GM23338 (cell line): ENCODE data around the gene MRPL57.
"Not testable (repeated sequence)": the region's sequence is repeated elsewhere in the genome, so short reads cannot be mapped to it uniquely, and the experiment has no call there.

Source experiments
- CREB1 ChIP-seq: fragments of 250-450 bp; sonication (Bioruptor Pico); IDR thresholded peaks from 2 replicates; pipeline ENCODE4 v1.5.0; 2020; ENCODE audit warnings: low read depth, mild to moderate bottlenecking, moderate library complexity
- EZH2 ChIP-seq: fragments of 200-600 bp; sonication (generic); IDR thresholded peaks from one replicate; pipeline ENCODE4 v1.8.0; 2017; ENCODE audit warnings: antibody characterized with exemption, mild to moderate bottlenecking, low read depth; ENCODE audit not compliant: unreplicated experiment
- EZH2phosphoT487 ChIP-seq: fragments of 200-600 bp; sonication (generic); IDR thresholded peaks from one replicate; pipeline ENCODE4 v1.8.1; 2018; ENCODE audit warnings: antibody characterized with exemption; ENCODE audit not compliant: unreplicated experiment
- JUNB ChIP-seq: IDR thresholded peaks from one replicate; pipeline ENCODE4 v1.6.1; 2016; ENCODE audit warnings: antibody characterized with exemption; ENCODE audit not compliant: unreplicated experiment
- NANOG ChIP-seq: IDR thresholded peaks from 2 replicates; pipeline ENCODE4 v1.6.1; 2016; ENCODE audit warnings: antibody characterized with exemption, borderline replicate concordance
- POLR2AphosphoS5 ChIP-seq: IDR thresholded peaks from 2 replicates; pipeline ENCODE4 v1.6.1; 2016; ENCODE audit warnings: antibody characterized with exemption, low read depth
- STAT1 ChIP-seq: IDR thresholded peaks from one replicate; pipeline ENCODE4 v1.6.1; 2016; ENCODE audit warnings: antibody characterized with exemption; ENCODE audit not compliant: unreplicated experiment
- ZNF114 ChIP-seq: fragments of 250-450 bp; sonication (Bioruptor Pico); IDR thresholded peaks from 2 replicates; pipeline ENCODE4 v1.5.0; 2020; ENCODE audit warnings: mild to moderate bottlenecking, moderate library complexity
- ZNF331 ChIP-seq: fragments of 250-450 bp; sonication (Bioruptor Pico); IDR thresholded peaks from 2 replicates; pipeline ENCODE4 v1.5.0; 2020; ENCODE audit warnings: low read depth, mild to moderate bottlenecking, moderate library complexity
- TF ChIP-seq, protein P1 (sequence below), 2 experiments: fragments of 200-600 bp in 1 of 2; sonication (generic) in 1 of 2; conservative IDR thresholded peaks; 2 replicates each; pipeline versions ENCODE4 v1.5.1 to v1.6.1; 2016 to 2017; ENCODE audit warnings: antibody characterized with exemption in 2 of 2, low read depth in 2 of 2, mild to moderate bottlenecking in 2 of 2, moderate library complexity in 1 of 2
- TF ChIP-seq, protein P2 (sequence below): fragments of 250-450 bp; sonication (Bioruptor Pico); IDR thresholded peaks from 2 replicates; pipeline ENCODE4 v1.5.0; 2020; ENCODE audit warnings: mild to moderate bottlenecking, moderate library complexity
- TF ChIP-seq, protein P3 (sequence below): IDR thresholded peaks from 2 replicates; pipeline ENCODE4 v1.6.1; 2016; ENCODE audit warnings: antibody characterized with exemption
- TF ChIP-seq, protein P4 (sequence below): IDR thresholded peaks from one replicate; pipeline ENCODE4 v1.6.1; 2018; ENCODE audit warnings: antibody characterized with exemption; ENCODE audit not compliant: unreplicated experiment

DNA sequence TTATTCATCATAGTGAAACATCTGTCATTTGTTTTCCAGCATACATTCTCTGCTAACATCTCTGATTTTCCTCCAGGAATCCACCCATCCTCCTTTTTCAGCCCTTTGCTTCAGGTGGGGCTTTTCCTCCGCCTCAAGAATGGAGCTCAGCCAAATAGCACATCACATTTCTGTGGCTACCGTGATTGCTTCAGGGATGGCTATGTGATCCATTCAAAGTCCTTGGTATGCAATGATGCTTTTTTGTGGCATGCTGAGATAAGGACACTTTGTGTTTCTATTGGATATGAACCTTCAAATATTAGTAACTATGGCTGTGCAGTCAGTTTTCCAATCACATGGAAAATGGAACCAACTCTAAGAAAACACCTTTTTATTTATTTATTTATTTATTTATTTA lies 18.3 kb downstream of the MRPL57 start:
- TF ChIP-seq, protein P1, sequence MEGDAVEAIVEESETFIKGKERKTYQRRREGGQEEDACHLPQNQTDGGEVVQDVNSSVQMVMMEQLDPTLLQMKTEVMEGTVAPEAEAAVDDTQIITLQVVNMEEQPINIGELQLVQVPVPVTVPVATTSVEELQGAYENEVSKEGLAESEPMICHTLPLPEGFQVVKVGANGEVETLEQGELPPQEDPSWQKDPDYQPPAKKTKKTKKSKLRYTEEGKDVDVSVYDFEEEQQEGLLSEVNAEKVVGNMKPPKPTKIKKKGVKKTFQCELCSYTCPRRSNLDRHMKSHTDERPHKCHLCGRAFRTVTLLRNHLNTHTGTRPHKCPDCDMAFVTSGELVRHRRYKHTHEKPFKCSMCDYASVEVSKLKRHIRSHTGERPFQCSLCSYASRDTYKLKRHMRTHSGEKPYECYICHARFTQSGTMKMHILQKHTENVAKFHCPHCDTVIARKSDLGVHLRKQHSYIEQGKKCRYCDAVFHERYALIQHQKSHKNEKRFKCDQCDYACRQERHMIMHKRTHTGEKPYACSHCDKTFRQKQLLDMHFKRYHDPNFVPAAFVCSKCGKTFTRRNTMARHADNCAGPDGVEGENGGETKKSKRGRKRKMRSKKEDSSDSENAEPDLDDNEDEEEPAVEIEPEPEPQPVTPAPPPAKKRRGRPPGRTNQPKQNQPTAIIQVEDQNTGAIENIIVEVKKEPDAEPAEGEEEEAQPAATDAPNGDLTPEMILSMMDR (conservative IDR thresholded peaks at IDR 0.05; ENCODE audit: low read depth in 2 of 2): not testable (repeated sequence)
- not testable (repeated sequence) for TF ChIP-seq CREB1, EZH2phosphoT487, ZNF331, JUNB, POLR2AphosphoS5, EZH2, NANOG, ZNF114, STAT1
- TF ChIP-seq, protein P2, sequence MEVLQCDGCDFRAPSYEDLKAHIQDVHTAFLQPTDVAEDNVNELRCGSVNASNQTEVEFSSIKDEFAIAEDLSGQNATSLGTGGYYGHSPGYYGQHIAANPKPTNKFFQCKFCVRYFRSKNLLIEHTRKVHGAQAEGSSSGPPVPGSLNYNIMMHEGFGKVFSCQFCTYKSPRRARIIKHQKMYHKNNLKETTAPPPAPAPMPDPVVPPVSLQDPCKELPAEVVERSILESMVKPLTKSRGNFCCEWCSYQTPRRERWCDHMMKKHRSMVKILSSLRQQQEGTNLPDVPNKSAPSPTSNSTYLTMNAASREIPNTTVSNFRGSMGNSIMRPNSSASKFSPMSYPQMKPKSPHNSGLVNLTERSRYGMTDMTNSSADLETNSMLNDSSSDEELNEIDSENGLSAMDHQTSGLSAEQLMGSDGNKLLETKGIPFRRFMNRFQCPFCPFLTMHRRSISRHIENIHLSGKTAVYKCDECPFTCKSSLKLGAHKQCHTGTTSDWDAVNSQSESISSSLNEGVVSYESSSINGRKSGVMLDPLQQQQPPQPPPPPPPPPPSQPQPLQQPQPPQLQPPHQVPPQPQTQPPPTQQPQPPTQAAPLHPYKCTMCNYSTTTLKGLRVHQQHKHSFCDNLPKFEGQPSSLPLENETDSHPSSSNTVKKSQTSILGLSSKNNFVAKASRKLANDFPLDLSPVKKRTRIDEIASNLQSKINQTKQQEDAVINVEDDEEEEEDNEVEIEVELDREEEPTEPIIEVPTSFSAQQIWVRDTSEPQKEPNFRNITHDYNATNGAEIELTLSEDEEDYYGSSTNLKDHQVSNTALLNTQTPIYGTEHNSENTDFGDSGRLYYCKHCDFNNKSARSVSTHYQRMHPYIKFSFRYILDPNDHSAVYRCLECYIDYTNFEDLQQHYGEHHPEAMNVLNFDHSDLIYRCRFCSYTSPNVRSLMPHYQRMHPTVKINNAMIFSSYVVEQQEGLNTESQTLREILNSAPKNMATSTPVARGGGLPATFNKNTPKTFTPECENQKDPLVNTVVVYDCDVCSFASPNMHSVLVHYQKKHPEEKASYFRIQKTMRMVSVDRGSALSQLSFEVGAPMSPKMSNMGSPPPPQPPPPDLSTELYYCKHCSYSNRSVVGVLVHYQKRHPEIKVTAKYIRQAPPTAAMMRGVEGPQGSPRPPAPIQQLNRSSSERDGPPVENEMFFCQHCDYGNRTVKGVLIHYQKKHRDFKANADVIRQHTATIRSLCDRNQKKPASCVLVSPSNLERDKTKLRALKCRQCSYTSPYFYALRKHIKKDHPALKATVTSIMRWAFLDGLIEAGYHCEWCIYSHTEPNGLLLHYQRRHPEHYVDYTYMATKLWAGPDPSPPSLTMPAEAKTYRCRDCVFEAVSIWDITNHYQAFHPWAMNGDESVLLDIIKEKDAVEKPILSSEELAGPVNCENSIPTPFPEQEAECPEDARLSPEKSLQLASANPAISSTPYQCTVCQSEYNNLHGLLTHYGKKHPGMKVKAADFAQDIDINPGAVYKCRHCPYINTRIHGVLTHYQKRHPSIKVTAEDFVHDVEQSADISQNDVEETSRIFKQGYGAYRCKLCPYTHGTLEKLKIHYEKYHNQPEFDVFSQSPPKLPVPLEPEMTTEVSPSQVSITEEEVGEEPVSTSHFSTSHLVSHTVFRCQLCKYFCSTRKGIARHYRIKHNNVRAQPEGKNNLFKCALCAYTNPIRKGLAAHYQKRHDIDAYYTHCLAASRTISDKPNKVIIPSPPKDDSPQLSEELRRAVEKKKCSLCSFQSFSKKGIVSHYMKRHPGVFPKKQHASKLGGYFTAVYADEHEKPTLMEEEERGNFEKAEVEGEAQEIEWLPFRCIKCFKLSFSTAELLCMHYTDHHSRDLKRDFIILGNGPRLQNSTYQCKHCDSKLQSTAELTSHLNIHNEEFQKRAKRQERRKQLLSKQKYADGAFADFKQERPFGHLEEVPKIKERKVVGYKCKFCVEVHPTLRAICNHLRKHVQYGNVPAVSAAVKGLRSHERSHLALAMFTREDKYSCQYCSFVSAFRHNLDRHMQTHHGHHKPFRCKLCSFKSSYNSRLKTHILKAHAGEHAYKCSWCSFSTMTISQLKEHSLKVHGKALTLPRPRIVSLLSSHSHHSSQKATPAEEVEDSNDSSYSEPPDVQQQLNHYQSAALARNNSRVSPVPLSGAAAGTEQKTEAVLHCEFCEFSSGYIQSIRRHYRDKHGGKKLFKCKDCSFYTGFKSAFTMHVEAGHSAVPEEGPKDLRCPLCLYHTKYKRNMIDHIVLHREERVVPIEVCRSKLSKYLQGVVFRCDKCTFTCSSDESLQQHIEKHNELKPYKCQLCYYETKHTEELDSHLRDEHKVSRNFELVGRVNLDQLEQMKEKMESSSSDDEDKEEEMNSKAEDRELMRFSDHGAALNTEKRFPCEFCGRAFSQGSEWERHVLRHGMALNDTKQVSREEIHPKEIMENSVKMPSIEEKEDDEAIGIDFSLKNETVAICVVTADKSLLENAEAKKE (CRISPR knock-in tag): not testable (repeated sequence)
- TF ChIP-seq, protein P3, sequence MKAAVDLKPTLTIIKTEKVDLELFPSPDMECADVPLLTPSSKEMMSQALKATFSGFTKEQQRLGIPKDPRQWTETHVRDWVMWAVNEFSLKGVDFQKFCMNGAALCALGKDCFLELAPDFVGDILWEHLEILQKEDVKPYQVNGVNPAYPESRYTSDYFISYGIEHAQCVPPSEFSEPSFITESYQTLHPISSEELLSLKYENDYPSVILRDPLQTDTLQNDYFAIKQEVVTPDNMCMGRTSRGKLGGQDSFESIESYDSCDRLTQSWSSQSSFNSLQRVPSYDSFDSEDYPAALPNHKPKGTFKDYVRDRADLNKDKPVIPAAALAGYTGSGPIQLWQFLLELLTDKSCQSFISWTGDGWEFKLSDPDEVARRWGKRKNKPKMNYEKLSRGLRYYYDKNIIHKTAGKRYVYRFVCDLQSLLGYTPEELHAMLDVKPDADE: not testable (repeated sequence)
- TF ChIP-seq, protein P4, sequence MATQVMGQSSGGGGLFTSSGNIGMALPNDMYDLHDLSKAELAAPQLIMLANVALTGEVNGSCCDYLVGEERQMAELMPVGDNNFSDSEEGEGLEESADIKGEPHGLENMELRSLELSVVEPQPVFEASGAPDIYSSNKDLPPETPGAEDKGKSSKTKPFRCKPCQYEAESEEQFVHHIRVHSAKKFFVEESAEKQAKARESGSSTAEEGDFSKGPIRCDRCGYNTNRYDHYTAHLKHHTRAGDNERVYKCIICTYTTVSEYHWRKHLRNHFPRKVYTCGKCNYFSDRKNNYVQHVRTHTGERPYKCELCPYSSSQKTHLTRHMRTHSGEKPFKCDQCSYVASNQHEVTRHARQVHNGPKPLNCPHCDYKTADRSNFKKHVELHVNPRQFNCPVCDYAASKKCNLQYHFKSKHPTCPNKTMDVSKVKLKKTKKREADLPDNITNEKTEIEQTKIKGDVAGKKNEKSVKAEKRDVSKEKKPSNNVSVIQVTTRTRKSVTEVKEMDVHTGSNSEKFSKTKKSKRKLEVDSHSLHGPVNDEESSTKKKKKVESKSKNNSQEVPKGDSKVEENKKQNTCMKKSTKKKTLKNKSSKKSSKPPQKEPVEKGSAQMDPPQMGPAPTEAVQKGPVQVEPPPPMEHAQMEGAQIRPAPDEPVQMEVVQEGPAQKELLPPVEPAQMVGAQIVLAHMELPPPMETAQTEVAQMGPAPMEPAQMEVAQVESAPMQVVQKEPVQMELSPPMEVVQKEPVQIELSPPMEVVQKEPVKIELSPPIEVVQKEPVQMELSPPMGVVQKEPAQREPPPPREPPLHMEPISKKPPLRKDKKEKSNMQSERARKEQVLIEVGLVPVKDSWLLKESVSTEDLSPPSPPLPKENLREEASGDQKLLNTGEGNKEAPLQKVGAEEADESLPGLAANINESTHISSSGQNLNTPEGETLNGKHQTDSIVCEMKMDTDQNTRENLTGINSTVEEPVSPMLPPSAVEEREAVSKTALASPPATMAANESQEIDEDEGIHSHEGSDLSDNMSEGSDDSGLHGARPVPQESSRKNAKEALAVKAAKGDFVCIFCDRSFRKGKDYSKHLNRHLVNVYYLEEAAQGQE: not testable (repeated sequence)
